HTERT RPE-1 (cell line): ENCODE results near the gene ZFP14.

ENCODE experiments used
- in situ Hi-C: fragments of 300-500 bp; cut with MboI; formaldehyde crosslinking; loops from 4 replicates; pipeline ENCODE4 v1.14.3; 2020; ENCODE audit warnings: low sequenced_read_pairs

ZFP14 gene

DNA sequence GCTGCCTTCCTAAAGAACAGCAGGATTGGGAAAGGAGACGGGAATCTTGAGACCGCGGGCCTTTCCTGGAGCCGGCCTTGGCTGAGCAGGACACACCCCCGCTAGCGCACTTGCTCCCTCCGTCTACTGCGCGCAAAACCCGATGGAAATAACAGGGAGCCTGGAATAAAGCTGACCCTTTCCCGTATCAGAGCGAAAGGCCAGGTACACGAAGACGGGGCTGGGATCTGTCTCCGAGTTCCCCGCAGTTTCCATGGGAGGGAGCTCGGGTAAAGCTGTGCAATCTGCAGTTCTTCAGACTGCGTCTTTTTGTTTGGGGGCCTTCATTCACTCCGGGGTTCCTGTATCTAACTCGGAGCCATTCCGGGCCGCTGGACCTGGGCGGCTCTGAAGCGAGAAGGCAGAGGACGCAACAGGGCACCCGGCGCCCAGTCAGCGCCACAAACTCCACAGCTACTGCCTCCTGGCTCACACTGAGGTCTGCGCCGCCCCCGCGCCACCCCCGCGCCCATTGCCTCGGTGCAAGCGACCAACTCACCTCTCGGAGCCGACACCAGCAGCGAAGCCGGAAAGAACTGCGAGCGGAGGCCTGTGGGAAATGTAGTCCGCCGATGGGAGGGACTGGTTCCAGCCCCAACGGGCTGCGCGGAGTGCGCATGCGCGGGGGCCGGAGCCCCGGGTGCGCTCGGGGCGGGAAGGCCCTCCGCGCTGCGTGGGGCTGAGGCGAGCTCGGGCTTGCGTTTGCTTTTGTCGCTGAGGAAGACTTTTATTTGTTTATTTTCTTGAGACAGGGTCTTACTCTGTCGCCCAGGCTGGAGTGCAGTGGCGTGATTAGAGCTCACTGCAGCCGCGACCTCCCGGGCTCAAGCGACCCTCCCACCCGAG is at the start of gene ZFP14:
Gene ZFP14, minus strand, starts transcription at position 577 of the 885 bp plus-strand sequence. CDS start 11,309 bp downstream, outside the sequence.
- in situ Hi-C loops: no loop called here

- in situ Hi-C loops: no loop called here
Observed at GRCh38 chr19:36423925-36424324, 44.9 kb upstream of the ZFP14 start.

- in situ Hi-C loops: no loop called here
Observed at GRCh38 chr19:36421749-36422481, 42.9 kb upstream of the ZFP14 start.

- in situ Hi-C loops: no loop called here
Observed at GRCh38 chr19:36420961-36421748, 42.2 kb upstream of the ZFP14 start.

DNA sequence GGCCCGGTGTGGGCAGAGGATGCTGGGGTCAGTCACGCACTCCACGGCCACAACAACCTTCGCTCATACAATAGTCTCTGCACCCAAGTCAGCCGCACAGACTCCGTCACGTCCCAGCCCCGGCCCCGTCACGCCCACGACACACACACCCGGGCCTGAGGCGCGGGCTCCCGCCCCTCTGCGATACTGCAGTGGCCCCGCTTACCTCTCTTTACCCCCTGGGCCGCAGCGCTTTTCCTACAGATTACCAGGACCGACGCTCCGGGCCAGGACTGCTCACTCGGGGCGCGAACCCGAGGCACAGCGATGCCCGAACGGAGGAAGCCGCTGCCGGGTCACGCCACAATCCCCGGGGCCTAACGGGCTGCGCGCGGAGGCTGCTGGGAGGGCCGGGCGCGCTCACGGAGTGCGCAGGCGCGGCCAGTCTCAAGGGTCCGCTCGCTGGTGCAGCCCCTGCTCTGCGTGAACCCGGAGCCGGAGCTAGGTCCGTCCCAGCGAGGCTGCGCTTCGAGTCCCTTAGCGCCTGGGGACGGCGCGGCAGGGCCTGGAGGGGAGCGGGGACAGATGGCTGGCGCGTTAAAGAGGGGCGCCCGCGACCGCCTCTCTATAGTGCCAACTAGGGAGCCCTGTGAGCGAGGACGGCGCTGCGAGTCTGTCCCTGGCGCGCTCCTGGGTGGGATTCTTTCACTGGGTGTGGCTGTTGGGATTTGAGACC is 39.4 kb upstream of the ZFP14 start, which contains the start of gene ZFP82:
Gene ZFP82, minus strand, starts transcription at position 358 of the 715 bp plus-strand sequence. CDS start 8,855 bp downstream, outside the sequence.
- in situ Hi-C loops: no loop called here

DNA sequence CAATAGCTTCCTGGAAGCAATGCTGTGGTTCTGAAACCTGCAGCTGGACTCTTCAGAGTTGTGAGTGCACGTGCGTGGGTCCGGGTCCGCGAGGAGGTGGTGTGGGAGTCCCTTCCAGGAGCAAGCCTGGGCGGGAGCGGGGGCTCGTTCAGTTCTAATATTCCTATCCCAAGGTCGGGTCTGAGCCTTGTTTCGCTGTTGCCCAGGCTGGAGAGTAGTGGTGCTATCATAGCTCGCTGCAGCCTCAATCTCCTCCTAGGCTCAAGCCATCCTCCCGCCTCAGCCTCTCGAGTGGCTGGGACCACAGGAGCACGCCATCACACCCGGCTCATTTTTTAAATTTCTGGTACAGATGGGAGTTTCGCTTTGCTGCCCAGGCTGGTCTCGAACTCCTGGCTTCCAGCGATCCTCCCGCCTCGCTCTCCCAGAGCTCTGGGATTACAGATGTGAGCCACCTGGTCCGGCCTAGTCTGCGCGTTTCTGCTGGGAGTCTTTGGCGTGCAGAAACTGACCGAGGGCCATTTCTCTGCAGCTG is 38.8 kb upstream of the ZFP14 start:
- in situ Hi-C loops: no loop called here

- in situ Hi-C loops: no loop called here
Observed at GRCh38 chr19:36409841-36410240, 30.8 kb upstream of the ZFP14 start.

DNA sequence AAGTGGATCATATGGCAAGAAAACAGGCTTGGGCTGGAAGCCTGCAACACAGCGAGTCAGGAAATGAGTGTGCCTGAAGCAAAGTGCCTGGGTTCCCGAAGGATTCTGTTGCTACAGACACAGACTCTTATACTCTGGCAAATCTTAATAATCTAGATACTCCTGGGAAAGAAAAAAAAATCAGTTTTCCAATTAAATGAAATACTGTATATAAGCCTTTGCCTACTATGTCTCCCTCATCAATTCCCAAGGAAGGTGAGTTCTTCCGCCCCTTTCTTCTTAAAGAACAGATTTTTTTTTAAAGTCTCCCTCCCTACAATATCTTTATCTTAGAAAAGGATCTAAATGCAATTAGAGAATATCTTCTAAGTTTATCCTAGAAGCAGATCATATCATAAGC is 29.1 kb upstream of the ZFP14 start:
- in situ Hi-C loops: no loop called here

DNA sequence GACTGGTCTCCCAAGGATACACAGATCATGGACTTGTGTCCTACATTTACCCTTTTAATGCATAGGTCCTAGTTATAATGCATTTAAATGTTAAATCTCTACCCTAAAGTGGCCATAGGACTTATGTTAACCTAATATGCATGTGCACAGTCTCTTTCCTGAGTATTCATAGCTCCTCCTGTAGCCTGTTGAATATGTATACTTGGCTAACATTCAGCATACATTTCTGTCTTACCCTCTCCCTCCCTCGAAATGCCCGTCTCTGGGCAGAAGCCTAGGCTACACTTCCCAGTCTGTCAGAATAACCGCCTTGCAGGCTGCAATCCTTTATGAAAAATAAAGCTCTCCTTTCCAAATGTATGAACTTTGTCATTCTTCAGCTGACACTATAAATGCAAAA is 25.5 kb upstream of the ZFP14 start:
- in situ Hi-C loops: no loop called here

GRCh38 chr19:36401475-36401874 is 22.5 kb upstream of the ZFP14 start:
- in situ Hi-C loops: no loop called here

DNA sequence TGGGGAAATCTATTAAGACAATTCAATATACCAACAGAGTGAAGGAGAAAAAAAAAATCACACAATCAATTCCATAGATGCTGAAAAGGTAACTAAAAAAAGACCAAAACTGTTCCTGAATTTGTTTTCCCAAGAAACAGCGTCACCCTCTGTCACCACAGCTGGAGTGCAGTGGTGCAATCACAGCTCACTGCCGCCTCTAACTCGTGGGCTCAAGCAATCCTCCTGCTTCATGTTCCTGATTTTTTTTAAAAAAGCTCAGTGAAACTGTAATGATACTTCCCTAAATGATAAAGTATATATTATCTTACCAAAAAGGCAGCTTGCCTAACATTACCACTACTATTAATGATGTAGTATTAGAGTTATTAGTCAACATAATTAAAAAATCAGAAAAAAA is 19.6 kb upstream of the ZFP14 start:
- in situ Hi-C loops: no loop called here

- in situ Hi-C loops: no loop called here
Observed at GRCh38 chr19:36392916-36393673, 14.1 kb upstream of the ZFP14 start.

DNA sequence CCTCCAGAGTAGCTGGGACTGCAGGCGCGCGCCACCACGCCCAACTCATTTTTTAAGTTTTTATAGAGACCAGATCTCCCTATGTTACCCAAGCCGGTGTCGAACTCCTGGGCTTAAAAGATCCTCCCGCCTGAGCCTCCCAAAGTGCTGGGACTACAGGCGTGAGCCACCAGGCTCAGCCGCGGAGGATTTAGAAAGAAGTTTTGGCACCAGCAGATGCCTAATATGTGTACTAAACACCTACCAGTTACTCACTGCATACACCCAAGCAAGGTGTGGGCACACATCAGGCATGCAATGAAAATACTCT is 464 bp upstream of the ZFP14 start:
- in situ Hi-C loops: no loop called here

DNA sequence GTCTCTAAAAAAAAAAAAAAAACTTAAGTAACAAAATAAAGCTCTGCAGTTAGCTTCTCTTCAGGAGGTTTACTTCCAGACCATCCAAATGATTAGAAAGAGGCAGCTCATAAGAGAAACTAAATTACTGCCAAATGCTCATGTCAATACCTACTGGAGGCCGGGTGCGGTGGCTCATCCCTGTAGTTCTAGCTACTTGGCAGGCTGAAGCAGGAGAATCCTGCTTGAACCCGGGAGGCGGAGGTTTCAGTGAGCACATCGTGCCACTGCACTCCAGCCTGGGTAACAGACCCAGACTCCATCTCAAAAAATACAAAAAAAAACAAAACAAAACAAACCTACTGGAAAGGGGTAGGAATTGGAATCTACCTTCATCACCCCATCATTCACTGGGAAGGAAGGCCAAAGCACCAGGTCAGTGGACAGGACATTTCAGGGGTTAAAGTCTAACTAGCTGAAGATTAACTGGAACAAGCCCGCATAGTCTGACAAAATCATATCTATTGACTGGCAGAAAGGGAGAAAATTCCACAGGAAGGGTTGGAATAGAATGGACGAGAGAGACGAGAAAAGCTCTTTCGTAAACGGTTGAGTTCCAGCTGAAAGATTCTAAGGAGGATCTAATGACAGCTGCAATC is 1.3 kb downstream of the ZFP14 start:
- in situ Hi-C loops: no loop called here

- in situ Hi-C loops: no loop called here
Observed at GRCh38 chr19:36373638-36374156, 5.3 kb downstream of the ZFP14 start.

DNA sequence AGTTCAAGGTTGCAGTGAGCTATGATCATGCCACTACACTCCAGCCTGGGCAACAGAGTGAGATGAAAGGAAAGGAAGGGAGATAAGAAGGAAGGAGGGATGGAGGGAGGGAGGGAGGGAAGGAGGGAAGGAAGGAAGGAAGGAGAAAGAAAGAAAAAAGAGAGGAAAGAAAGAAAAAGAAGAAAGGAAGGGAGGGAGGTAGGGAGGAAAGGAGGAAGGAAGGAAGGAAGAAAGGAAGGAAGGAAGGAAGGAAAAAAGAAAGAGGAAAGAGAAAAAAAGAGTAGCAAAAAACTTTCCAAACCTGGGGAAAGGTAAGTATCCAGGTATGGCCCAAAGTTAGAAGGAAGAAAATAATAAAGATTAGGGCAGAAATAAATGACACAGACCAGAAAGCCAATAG is 7.1 kb downstream of the ZFP14 start:
- in situ Hi-C loops: no loop called here

DNA sequence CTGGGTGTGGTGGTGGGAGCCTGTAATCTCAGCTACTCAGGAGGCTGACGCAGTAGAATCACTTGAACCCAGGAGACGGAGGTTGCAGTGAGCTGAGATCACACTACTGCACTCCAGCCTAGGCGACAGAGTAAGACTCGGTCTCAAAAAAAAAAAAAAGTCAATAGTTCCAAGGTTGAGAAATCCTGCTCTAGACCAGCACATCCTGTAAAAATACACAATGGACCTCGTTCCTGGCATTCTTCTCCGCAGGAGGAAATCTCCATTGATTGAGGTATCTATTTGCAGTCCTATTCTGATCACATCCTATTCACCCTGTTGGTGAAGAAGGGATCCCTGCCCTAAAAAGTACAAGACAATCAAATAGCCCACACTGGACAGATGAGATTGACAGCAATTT is 15.2 kb downstream of the ZFP14 start:
- in situ Hi-C loops: no loop called here

GRCh38 chr19:36340786-36341372 is 38.1 kb downstream of the ZFP14 start:
- in situ Hi-C loops: no loop called here
